Amniotic stem cell (primary cell): Measurements from ENCODE around the gene ADAT3.

Experiments used
- DNase-seq: peaks from one replicate; lab custom pipeline; 2025; lab: John Stamatoyannopoulos, UW

The ADAT3 gene

DNA sequence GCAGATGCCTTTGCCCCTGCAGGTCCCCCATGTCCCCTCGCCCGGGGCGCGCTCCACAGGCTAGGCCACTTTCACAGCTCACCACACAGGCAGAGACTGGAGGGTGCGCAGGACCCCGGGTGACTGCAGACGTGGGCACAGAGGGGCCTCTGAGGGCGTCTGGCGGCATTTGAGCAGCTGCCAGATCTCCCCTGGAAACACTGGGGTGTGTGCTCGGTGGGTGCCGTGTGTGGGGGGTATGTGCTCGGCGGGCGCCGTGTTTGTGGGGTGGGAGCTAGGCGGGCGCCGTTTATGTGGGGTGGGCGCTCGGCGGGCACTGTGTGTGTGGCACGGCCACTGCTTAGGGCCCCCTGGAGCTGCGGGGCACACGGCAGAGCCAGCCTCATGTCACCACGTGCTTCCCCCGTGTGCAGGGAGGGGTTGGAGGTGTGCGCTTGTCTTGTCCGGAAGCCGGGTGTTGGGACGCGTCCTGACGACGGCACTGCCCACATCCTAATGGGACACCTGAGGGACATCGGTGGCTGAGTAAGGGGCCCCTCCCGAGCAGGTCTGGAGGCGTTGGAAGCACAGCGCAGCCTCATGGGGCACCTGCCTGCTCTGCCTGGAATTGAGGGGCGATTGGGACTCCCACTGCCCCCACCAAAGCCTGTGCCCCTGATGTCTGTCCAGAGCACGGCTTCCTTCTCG lies 52.5 kb downstream of the ADAT3 start:
- no peak for DNase-seq

GRCh38 chr19:1959928-1960589 lies 54.9 kb downstream of the ADAT3 start:
- DNase-seq, result no peak

DNA sequence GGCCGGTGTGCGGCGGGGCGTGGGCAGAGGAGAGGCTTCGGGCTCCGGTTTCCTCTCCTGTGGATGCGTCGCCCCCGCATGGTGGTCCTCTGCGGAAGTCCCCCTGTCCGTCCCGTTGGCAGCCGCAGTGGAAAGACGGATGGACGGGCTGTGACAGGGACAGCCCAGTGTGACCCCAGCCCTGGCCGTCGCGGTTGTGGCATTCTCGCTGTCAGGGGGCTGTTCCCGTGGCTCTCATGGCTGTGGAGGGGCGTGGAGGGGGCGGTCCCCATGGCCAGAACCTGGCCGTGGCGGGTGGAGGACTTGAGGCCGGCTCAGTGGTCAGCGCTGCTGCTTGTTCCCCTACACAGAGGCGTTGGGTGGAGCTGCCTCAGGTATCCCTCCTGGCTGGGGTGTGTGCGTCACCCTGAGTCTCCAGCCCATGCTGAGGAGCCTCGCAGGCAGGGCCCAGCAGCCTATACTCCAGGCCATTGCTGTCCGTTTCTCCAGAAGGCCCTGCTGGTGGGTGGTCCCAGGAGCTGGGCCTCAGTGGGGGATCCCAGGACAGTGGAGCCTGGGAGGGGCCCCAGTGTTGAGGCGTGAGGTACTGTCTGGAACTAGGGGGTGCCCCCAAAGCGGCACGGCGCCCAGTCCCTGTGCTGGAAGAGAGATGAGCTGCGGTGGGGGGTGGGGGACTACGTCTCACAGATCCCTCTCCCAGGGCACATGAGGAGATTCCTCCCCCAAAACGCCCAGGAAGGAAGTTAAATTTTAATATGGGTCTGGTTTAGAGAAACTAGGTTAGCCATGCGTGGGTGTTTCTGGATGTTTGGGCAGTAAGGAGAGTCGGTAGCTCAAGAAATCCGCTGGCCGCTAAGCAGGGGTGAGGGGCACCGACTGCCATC lies 56.0 kb downstream of the ADAT3 start:
- DNase-seq, result no peak

- no peak for DNase-seq
These were observed 57.5 kb downstream of the ADAT3 start for GRCh38 chr19:1962674-1963073.
